DMS53 (cell line): Measurements from ENCODE around the gene PAQR6.

Experiments
- DNase-seq: peaks from one replicate; lab custom pipeline; 2025; lab: John Stamatoyannopoulos, UW

PAQR6 gene

GRCh38 chr1:156193488-156194299, 54.2 kb downstream of the PAQR6 start, which contains the start of gene SLC25A44:
SLC25A44 (plus strand) TSS chr1:156194104; CDS start chr1:156199848, 5,744 bp downstream.
- peak; percentile 99 for DNase-seq
